ENCODE data around the gene PAX7.
"Not testable (repeated sequence)": the region's sequence is repeated elsewhere in the genome, so short reads cannot be mapped to it uniquely, and the experiment has no call there.

PAX7 gene

GRCh38 chr1:18630511-18631495, at the start of gene PAX7:
Gene PAX7, plus strand, starts transcription at chr1:18630846. Its CDS starts 758 bp downstream, at chr1:18631604.
- no peak for DNase-seq (ENCODE audit: low read depth)

GRCh38 chr1:18581420-18581880, 49.2 kb upstream of the PAX7 start:
- DNase-seq (ENCODE audit: low read depth), result no peak

DNA sequence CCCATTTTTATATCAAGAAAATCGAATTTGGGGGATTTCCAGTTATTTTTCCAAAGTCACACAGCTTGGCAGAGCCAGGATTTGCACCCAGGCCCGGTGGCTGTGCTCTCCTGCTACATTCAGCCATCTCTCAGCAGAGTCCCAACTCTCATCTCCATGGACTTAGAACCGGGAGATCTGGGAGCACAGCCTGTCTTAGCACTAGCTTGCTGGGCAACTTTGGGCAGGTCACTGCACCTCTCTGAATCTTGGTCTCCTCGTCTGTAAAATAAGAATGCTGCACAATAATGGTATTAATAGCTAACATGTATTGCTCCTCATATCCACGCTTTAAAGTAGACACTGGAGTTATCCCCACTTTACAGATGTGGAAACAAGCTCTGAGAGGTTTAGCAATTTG, 47.8 kb upstream of the PAX7 start:
- no peak for DNase-seq (ENCODE audit: low read depth)

GRCh38 chr1:18583326-18583941, 47.2 kb upstream of the PAX7 start:
- DNase-seq (ENCODE audit: low read depth), result no peak

DNA sequence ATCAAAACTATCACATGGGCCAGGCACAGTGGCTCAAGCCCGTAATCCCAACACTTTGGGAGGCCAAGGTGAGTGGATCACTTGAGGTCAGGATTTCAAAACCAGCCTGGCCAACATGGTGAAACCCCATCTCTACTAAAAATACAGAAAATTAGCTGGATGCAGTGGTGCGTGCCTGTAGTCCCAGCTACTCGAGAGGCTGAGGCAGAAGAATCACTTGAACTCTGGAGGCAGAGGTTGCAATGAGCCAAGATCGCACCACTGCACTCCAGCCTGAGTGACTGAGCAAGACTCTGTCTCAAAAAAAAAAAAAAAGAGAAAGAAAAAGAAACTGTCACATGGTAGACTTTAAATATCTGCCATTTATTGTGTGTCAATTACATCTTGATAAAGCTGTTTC, 44.6 kb upstream of the PAX7 start:
- not testable (repeated sequence) for DNase-seq (ENCODE audit: low read depth)

DNA sequence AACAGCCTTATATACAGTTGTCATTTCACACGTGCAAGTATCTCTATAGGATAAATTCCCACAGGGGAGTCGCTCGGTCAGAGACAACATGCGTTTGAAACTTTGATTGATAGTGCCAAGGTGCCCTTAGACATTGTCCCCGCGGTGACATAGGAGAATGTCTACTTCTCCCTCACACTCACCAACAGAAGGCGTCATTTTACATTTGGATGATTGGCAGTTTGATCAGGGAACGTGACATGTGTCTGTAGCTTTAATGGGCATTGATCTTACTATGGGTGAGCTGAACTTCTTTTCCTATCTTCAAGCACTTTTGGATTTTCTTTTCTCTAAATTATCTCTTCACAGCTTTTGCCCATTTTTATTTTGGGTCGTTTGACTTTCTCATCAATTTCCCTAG, 42.6 kb upstream of the PAX7 start:
- no peak for DNase-seq (ENCODE audit: low read depth)

DNA sequence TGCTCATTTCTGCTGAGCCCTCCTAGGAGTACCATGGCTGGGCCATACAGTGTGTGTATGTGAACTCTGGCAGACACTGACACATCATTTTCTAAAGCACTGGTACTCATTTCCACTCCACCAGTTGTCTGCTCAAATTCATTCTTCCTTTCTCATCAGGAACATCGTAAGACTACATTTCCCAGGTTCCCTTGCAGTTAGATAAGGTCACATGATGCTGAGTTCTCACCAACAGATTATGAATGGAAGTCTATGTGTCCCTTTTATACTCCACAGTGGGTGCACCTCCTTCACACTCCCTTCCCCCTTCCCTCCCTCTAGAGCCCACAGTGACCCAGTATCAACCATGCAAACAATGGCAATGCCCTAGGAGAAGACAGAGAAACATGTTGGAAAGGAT, 38.3 kb upstream of the PAX7 start:
- DNase-seq (ENCODE audit: low read depth), result no peak

DNA sequence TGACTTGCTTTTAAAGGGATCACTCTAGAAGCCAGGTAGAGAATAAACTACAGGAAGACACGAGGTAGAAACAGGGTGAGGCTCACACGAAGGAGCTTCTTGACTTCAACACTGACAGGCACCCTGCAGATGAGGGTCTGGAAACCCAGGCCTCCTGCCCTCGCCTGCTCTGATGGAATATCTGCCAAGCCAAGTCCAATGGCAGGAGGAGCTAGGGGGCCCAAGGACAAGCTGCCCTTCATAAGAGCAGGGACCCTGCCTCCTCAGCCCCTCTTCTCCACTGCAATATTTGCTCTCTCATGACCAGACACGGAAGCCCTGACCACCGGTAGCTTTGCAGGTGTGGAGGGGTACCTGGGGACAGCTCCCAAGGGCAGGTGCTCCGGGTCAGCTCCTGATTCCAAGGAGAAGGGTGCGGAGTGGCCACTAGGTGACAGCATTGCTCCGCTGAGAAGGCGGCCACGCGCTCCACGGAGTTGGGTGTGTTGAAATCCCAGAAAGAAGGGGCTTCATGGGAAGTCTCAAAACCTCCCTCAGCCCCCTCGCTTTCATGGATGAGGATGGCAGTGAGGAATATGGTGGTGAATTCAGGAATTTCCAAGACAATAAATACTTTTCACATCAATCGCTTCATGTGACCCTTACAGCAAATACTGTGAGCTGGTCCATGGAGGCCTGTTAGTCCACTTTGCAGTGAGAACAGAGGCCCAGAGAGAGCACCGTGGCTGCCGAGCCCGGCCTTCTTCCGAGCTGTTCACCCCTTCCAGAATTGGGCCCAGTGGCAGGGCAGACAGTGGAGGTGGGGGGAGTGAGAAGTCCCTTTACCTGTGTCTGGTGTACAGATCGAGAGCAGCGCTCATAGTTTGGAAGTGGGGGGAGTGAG, 33.2 kb upstream of the PAX7 start:
- DNase-seq (ENCODE audit: low read depth), result peak; percentile 23

DNA sequence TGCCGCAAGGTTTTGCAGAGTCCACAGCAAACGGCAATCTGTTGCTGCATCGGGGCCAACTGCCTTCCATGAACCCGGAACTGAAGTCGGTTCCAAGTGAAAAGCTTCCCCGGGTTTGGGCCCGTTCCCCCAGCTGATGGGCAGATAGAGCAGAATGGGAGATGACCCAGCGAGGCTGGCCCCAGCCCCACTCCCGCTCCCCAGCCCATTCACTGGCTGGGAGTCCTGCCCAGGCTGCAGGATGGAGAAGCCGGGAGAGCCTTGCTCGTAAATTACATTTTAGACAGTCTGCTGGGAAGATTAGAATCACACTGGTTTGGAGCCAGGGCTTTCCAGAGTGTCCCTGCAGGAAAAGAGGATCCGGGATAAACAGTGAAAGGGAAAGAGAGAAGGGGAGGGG, 31.6 kb upstream of the PAX7 start:
- no peak for DNase-seq (ENCODE audit: low read depth)

DNA sequence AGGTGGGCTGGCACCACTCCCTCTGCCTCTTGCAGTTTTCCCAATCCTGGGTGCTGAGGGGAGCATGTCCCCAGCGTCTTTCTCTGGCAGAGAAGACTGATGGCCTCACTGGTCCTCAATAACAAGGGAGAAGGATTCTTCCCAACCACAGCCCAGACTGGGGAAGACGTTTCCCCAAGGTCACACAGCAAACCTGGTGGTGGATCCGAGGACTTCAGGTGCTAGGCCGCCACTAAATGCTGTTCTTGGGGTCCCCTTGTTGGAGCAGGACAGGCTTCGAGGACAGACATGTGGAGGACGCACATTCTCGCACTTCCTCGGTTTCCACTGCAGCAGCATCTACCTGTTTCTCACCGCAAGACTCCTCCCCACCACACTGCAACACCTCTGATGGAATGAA, 30.9 kb upstream of the PAX7 start:
- no peak for DNase-seq (ENCODE audit: low read depth)

DNA sequence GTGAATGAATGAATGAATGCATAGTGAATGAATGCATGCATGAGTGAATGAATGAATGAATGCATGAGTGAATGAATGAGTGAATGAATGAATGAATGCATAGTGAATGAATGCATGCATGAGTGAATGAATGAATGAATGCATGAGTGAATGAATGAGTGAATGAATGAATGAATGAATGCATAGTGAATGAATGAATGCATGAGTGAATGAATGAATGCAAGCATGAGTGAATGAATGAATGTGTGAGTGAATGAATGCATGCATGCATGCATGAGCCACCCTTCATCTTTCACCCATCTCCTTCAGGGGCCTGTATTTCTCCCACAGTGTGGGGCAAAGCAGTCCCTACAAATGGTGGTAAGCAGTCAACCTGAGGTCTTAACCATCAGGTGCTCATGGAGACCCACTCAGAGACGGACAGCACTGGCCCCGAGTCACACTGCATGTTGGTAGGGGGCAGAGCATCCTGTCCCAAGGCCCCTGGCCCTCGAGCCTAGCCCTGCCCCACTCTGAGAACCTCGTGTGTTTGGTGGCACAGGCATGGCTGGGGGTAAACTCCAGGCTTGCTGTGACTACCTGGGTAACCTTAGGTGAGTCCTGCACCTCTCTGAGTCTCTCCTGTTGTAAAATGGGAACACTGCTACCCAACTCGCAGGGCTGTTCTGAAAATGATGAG, 28.0 kb upstream of the PAX7 start:
- DNase-seq (ENCODE audit: low read depth), result no peak

- no peak for DNase-seq (ENCODE audit: low read depth)
These were observed 27.3 kb upstream of the PAX7 start for GRCh38 chr1:18603212-18603852.

GRCh38 chr1:18606443-18607288, 24.0 kb upstream of the PAX7 start:
- no peak for DNase-seq (ENCODE audit: low read depth)

DNA sequence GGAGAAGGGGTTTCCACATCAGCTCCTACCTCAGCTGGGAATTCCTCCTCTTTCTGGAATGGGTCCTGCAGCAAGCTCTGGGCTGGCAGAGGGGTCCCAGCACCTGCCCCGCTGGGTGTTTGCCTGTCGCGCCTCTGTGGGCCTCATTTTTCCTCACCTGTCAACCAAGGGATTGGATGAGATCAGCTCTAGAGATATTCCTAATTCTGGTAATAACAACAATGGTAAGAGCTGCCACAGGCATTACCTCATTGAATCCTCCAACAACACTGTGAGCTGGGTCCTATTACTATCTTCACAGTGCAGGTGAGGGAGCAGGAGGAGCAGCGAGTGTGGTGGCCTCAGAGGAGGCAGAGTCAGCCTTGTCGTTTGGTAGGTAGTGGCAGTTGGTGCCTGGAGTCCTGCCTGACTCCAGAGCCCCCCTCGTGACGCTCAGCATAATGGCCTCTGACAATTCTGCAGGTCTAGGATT, 23.3 kb upstream of the PAX7 start:
- no peak for DNase-seq (ENCODE audit: low read depth)

DNA sequence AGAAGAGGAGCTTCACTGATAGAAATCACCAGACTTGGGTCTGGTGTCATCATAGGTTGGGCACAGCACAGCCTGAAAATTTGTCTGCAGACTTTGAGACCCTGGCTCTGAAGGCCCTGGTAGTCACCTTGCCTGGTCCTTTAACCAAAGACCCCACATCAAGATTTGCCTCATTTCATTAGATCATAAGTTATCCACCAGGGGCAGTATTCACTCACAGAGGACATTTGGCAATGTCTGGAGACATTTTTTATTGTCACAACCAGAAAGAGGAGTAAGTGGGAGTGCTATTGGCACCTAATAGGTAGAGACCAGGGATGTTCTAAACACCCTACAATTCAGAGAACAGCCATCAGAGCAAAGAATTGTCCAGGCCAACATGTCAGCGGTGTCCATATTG, 22.1 kb upstream of the PAX7 start:
- DNase-seq (ENCODE audit: low read depth), result no peak

GRCh38 chr1:18611311-18611710, 19.3 kb upstream of the PAX7 start:
- DNase-seq (ENCODE audit: low read depth), result no peak

DNA sequence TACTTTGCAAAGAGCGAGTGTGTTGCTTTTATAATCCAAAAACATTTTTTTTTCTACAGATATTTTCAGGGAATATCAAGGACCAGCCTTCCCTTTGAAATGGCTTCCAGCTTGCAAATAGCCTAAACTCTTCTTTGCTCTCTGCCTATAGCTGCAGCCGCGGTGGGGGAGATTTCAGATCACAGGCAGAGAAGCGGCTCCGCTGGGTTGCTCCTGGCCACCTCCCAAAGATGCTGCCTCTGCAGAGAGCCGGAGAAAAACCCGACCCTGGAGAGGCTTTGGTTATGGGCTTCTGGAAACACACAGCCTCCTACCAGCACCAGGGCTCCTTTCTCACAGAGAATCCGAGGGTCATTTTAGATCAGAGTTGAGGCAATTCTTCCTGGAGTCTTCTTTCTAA, 18.6 kb upstream of the PAX7 start:
- no peak for DNase-seq (ENCODE audit: low read depth)

- no peak for DNase-seq (ENCODE audit: low read depth)
These were observed 16.4 kb upstream of the PAX7 start for GRCh38 chr1:18614069-18614735.
